Thyroid gland (tissue), 4 donors: Measurements from ENCODE around the gene TRPC5OS.

Experiments used
- CTCF ChIP-seq, 6 experiments: fragments of 200-600 bp in 3 of 6; fragments of 450-650 bp in 3 of 6; sonication (generic) in 3 of 6; IDR thresholded peaks; one replicate each; pipeline ENCODE4 v1.5.1; 2016 to 2019; ENCODE audit warnings: antibody characterized with exemption in 6 of 6, mild to moderate bottlenecking in 2 of 6, inconsistent platforms in 1 of 6, moderate library complexity in 1 of 6
- POLR2A ChIP-seq, 2 donors: fragments of 450-650 bp; IDR thresholded peaks; one replicate each; pipeline ENCODE4 v1.6.1; 2017; ENCODE audit warnings: antibody characterized with exemption in 2 of 2, mild to moderate bottlenecking in 2 of 2, moderate library complexity in 1 of 2

- no peak for TF ChIP-seq CTCF (IDR thresholded peaks at IDR 0.05)
- TF ChIP-seq POLR2A (IDR thresholded peaks at IDR 0.05), result no peak
Observed at GRCh38 chrX:111917591-111917990, 41.6 kb downstream of the TRPC5OS start.
